Measurements from ENCODE around the gene DNAJC6.

GRCh38 chr1:65399003-65399402 is 89.7 kb downstream of the DNAJC6 start:
- TF ChIP-seq CTCF (IDR thresholded peaks at IDR 0.05 in 4 of 5, conservative IDR thresholded peaks at IDR 0.05 in 1 of 5) (no peak), POLR2A (IDR thresholded peaks at IDR 0.05) (no peak)
